GM12878 (cell line): Measurements from ENCODE around the gene UNC119. TPM values are rescaled to one million over a fixed set of nuclear protein-coding genes. Genes with fewer than 3 reads are reported as not detected.

Experiments used
- ATAC-seq: fragments of 200-7000 bp; cut with Tn5 transposase; 3 replicates; pipeline ENCODE4 v1.9.1; 2020; ENCODE audit warnings: mild to moderate bottlenecking, moderate library complexity
- BruUV-seq: library from RNA; stranded (reverse); fragments of 400-500 nt; replicated peaks from 2 replicates; lab custom pipeline; 2021; lab: Mats Ljungman, UMichigan
- CTCF ChIA-PET: fragments of 300-600 bp; sonication (Branson Sonifier 250); formaldehyde crosslinking; extraction: SDS; loops from one replicate; lab custom pipeline; 2021; ENCODE audit warnings: inconsistent platforms; lab: Yijun Ruan, JAX
- POLR2A ChIA-PET: fragments of 350-600 bp; formaldehyde crosslinking; extraction: SDS; loops from one replicate; lab custom pipeline; 2021; ENCODE audit warnings: inconsistent platforms; lab: Charles Lee
- RAD21 ChIA-PET: fragments of 300-600 bp; sonication (Branson Sonifier 250); formaldehyde crosslinking; loops from one replicate; lab custom pipeline; 2023; ENCODE audit warnings: antibody characterized with exemption; ENCODE audit not compliant: unreplicated experiment; lab: Charles Lee
- SMC1A ChIA-PET: fragments of 300-600 bp; sonication (Branson Sonifier 250); formaldehyde crosslinking; loops from one replicate; lab custom pipeline; 2023; ENCODE audit not compliant: unreplicated experiment, uncharacterized antibody; lab: Charles Lee
- DNase-seq: peaks from one replicate; pipeline ENCODE4 v3.0.0-alpha.2; 2011; ENCODE audit warnings: low read depth, low spot score
- FAIRE-seq: peaks from 3 replicates; lab custom pipeline; 2011; peaks lifted over from hg19 to GRCh38; lab: Jason Lieb, UNC
- H2AFZ ChIP-seq: 2 replicates; pipeline ENCODE4 v1.6.0; 2011; ENCODE audit warnings: low read depth, low read length, control low read depth; ENCODE audit not compliant: control insufficient read depth
- H3K27ac ChIP-seq: 2 replicates; pipeline ENCODE4 v1.5.1; 2011; ENCODE audit warnings: control low read depth; ENCODE audit not compliant: control insufficient read depth, insufficient read depth
- H3K27me3 ChIP-seq, 2 experiments: replicated peaks in 1 of 2; 2 replicates each; pipeline versions ENCODE4 v1.6.0 to v1.6.1; 2011; ENCODE audit warnings: low read length in 1 of 2; ENCODE audit not compliant: control insufficient read depth in 2 of 2, insufficient read depth in 2 of 2
- H3K36me3 ChIP-seq, 2 experiments: 2 replicates each; pipeline ENCODE4 v1.5.1; 2011; ENCODE audit warnings: low read length in 1 of 2; ENCODE audit not compliant: control insufficient read depth in 2 of 2, insufficient read depth in 2 of 2
- H3K4me1 ChIP-seq: 2 replicates; pipeline ENCODE4 v1.6.1; 2011; ENCODE audit warnings: mild to moderate bottlenecking, low read length, moderate library complexity, mixed read lengths; ENCODE audit not compliant: control insufficient read depth, insufficient read depth
- H3K4me2 ChIP-seq: 2 replicates; pipeline ENCODE4 v1.6.0; 2011; ENCODE audit warnings: control low read depth; ENCODE audit not compliant: control insufficient read depth, insufficient read depth
- H3K4me3 ChIP-seq: fragments of 200-600 bp; sonication (generic); 2 replicates; pipeline ENCODE4 v1.5.1; 2016
- H3K79me2 ChIP-seq: 2 replicates; pipeline ENCODE4 v1.6.0; 2011; ENCODE audit warnings: low read length; ENCODE audit not compliant: control insufficient read depth, insufficient read depth
- H3K9ac ChIP-seq: 2 replicates; pipeline ENCODE4 v1.8.0; 2011; ENCODE audit warnings: low read length, control low read depth, mixed read lengths; ENCODE audit not compliant: control insufficient read depth, insufficient read depth
- H3K9me3 ChIP-seq: replicated peaks from 3 replicates; pipeline ENCODE4 v1.5.1; 2011; ENCODE audit warnings: mild to moderate bottlenecking, low read length; ENCODE audit not compliant: control insufficient read depth, insufficient read depth
- H4K20me1 ChIP-seq: 2 replicates; pipeline ENCODE4 v1.6.0; 2011; ENCODE audit not compliant: control insufficient read depth, insufficient read depth
- EGR1 ChIP-seq, 2 experiments: IDR thresholded peaks; 1 replicate in 1 of 2; 2 replicates in 1 of 2; pipeline ENCODE4 v1.6.1; 2011 to 2012; ENCODE audit warnings: low read depth in 2 of 2, low read length in 2 of 2, borderline replicate concordance in 1 of 2, mild to moderate bottlenecking in 1 of 2, moderate library complexity in 1 of 2
- NBN ChIP-seq: fragments of 450-650 bp; IDR thresholded peaks from 2 replicates; pipeline ENCODE4 v1.6.1; 2016
- PML ChIP-seq: IDR thresholded peaks from 2 replicates; pipeline ENCODE4 v1.6.1; 2012; ENCODE audit warnings: low read length, inconsistent platforms
- POLR2A ChIP-seq: IDR thresholded peaks from 2 replicates; pipeline ENCODE4 v1.6.1; 2011; ENCODE audit warnings: low read depth, mild to moderate bottlenecking, low read length
- RELA ChIP-seq: fragments of 450-650 bp; IDR thresholded peaks from 2 replicates; pipeline ENCODE4 v1.8.0; 2014; ENCODE audit warnings: borderline replicate concordance; ENCODE audit not compliant: partially characterized antibody
- SIN3A ChIP-seq: IDR thresholded peaks from 2 replicates; pipeline ENCODE4 v1.6.1; 2012; ENCODE audit warnings: low read depth, low read length, improper control_type of control experiment
- SPI1 ChIP-seq: IDR thresholded peaks from 2 replicates; pipeline ENCODE4 v1.6.1; 2011; ENCODE audit warnings: low read depth, mild to moderate bottlenecking, low read length, moderate library complexity, borderline replicate concordance; ENCODE audit not compliant: insufficient read depth
- TARDBP ChIP-seq: IDR thresholded peaks from 2 replicates; pipeline ENCODE4 v1.6.1; 2016; ENCODE audit warnings: borderline replicate concordance
- ZNF384 ChIP-seq: IDR thresholded peaks from 2 replicates; pipeline ENCODE4 v1.6.1; 2012; ENCODE audit warnings: low read depth, mild to moderate bottlenecking, low read length, improper control_type of control experiment, borderline replicate concordance
- WGBS: methylation state at CpG from one replicate; pipeline ENCODE4 v1.1.6; 2016; ENCODE audit warnings: low lambda C conversion rate; ENCODE audit not compliant: insufficient replicate concordance, insufficient coverage; ENCODE audit errors: missing lambda C conversion rate; 5-methylcytosine and 5-hydroxymethylcytosine counted together
- in situ Hi-C: fragments of 300-500 bp; cut with MboI; formaldehyde crosslinking; loops from 9 replicates; pipeline ENCODE4 v1.14.3; 2018; ENCODE audit warnings: mixed read lengths
- intact Hi-C: fragments of 100-400 bp; cut with micrococcal nuclease; formaldehyde crosslinking; loops from one replicate; pipeline ENCODE4 v1.14.2; 2022; ENCODE audit not compliant: unreplicated experiment
- polyA plus RNA-seq, 11 experiments: library from polyadenylated mRNA; depleted of rRNA in 4 of 11; unstranded in 6 of 11; stranded (reverse) in 5 of 11; fragments of >200 nt; fragmentation: Nextera tagmentation in 4 of 11; fragmentation: Illumina TruSeq in 1 of 11; extraction: Ambion mirVana in 4 of 11; extraction: Trizol in 1 of 11; gene quantifications; 1 replicate in 1 of 11; 2 replicates in 10 of 11; pipeline versions ENCODE4 v1.2.1 to v1.2.3, GENCODE V29; 2011 to 2016; ENCODE audit warnings: inconsistent platforms in 2 of 11, missing spikeins in 2 of 11, low read depth in 1 of 11
- total RNA-seq, 4 experiments: library from RNA; depleted of rRNA in 3 of 4; stranded (reverse); fragments of >200 nt in 3 of 4; fragmentation: Illumina TruSeq in 1 of 4; extraction: Trizol in 1 of 4; gene quantifications; 2 replicates each; pipeline versions ENCODE4 v1.2.1 to v1.2.3, GENCODE V29; 2013 to 2021
- TF ChIP-seq, protein P1 (sequence below): fragments of 450-650 bp; IDR thresholded peaks from 2 replicates; pipeline ENCODE4 v1.6.1; 2017; ENCODE audit warnings: mild to moderate bottlenecking, low read depth, inconsistent platforms; ENCODE audit not compliant: poor library complexity, severe bottlenecking
- TF ChIP-seq, protein P2 (sequence below): IDR thresholded peaks from 2 replicates; pipeline ENCODE4 v1.6.1; 2012; ENCODE audit warnings: low read depth, low read length, improper control_type of control experiment
- TF ChIP-seq, protein P3 (sequence below): fragments of 450-650 bp; IDR thresholded peaks from 2 replicates; pipeline ENCODE4 v1.6.1; 2017; ENCODE audit warnings: low read depth, mild to moderate bottlenecking, moderate library complexity
- TF ChIP-seq, protein P4 (sequence below): fragments of 450-650 bp; IDR thresholded peaks from 2 replicates; pipeline ENCODE4 v1.6.1; 2017; ENCODE audit warnings: antibody characterized with exemption, mild to moderate bottlenecking, moderate library complexity

UNC119 gene
- total and polyA plus RNA-seq, 10 of the 15 experiments (the other 5 are each of a cell fraction or from before 2014, with no cell fraction given) = 2.7 to 436 (median 57.8) TPM

DNA sequence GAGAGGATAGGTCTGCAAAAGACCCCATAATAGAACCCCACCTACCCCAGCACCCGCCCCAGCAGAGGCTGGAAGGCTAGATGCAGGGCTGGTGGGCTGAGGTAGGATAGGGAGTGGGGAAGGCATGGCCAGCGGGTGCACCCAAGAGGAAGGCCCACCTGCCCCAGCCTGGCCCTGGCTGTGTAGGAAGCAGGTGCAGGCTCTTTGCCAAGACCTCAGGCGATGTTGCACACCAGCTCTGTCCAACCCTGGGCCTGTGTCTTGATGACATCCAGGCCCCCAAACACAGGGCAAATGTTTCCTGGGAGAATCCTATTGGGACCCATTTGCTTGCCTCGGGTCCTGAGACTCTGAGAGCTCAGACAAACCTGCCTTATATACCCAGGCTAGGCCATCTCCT, 12.2 kb downstream of the UNC119 start (continued):
- TF ChIP-seq, protein P1, sequence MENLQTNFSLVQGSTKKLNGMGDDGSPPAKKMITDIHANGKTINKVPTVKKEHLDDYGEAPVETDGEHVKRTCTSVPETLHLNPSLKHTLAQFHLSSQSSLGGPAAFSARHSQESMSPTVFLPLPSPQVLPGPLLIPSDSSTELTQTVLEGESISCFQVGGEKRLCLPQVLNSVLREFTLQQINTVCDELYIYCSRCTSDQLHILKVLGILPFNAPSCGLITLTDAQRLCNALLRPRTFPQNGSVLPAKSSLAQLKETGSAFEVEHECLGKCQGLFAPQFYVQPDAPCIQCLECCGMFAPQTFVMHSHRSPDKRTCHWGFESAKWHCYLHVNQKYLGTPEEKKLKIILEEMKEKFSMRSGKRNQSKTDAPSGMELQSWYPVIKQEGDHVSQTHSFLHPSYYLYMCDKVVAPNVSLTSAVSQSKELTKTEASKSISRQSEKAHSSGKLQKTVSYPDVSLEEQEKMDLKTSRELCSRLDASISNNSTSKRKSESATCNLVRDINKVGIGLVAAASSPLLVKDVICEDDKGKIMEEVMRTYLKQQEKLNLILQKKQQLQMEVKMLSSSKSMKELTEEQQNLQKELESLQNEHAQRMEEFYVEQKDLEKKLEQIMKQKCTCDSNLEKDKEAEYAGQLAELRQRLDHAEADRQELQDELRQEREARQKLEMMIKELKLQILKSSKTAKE = no peak
- TF ChIP-seq NBN (no peak), SPI1 (no peak), SIN3A (no peak), POLR2A (no peak)
- TF ChIP-seq, protein P2, sequence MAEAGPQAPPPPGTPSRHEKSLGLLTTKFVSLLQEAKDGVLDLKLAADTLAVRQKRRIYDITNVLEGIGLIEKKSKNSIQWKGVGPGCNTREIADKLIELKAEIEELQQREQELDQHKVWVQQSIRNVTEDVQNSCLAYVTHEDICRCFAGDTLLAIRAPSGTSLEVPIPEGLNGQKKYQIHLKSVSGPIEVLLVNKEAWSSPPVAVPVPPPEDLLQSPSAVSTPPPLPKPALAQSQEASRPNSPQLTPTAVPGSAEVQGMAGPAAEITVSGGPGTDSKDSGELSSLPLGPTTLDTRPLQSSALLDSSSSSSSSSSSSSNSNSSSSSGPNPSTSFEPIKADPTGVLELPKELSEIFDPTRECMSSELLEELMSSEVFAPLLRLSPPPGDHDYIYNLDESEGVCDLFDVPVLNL = no peak
- TF ChIP-seq, protein P3, sequence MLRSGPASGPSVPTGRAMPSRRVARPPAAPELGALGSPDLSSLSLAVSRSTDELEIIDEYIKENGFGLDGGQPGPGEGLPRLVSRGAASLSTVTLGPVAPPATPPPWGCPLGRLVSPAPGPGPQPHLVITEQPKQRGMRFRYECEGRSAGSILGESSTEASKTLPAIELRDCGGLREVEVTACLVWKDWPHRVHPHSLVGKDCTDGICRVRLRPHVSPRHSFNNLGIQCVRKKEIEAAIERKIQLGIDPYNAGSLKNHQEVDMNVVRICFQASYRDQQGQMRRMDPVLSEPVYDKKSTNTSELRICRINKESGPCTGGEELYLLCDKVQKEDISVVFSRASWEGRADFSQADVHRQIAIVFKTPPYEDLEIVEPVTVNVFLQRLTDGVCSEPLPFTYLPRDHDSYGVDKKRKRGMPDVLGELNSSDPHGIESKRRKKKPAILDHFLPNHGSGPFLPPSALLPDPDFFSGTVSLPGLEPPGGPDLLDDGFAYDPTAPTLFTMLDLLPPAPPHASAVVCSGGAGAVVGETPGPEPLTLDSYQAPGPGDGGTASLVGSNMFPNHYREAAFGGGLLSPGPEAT = no peak

DNA sequence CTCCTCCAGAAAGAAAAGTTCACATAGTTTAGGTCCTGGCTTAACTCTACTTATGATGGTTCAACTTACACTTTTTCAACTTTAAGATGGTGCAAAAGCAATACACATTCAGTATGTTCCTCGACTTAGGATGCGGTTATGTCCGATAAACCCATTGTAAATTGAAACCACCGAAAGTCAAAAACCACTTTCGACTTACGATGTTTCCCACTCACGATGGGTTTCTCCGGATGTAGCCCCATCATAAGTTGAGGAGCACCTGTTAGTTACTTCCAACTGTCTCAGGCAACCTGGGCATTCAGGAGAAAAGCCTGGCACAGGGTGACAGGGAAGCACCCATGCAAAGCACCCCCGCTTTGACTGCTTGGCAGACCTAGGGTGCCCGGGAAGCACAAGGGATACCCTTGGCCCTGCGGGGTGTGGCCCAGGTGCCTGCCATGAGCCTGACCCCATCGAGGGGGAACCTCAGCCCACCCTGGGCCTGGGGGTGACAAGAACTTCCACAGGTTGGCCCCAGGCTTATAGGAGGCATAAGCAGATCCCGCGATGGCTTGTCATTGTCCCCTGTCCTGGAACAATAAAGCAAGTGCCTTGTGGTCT, 14.0 kb downstream of the UNC119 start:
- in situ Hi-C loops (no loop called here), intact Hi-C loops (no loop called here)
- no peaks in the 10 kb centered on the region for H3K79me2 ChIP-seq
- H3K4me3 ChIP-seq = no peak overlapping the region
- no peaks in the 10 kb centered on the region for H3K36me3 ChIP-seq
- no peaks in the 10 kb centered on the region for H3K9me3 ChIP-seq
- no peaks in the 10 kb centered on the region for H3K27me3 ChIP-seq
- no peak overlapping the region for H3K4me2 ChIP-seq
- POLR2A ChIA-PET = interaction anchor here (0.5 to 0.6 kb wide), 2 partner anchors 37 to 649 kb away, joined by 4 to 6 read pairs; no protein-coding TSS in a partner anchor
- WGBS = 68% methylated on average over 14 of the region's 14 CpGs
- no peak overlapping the region for H3K9ac ChIP-seq
- no peak for DNase-seq
- no TSS peak for BruUV-seq
- H3K4me1 ChIP-seq = no peaks in the 10 kb centered on the region
- RAD21 ChIA-PET = interaction anchor here (1.2 to 1.8 kb wide), 2 partner anchors 36 to 37 kb away, joined by 5 read pairs; no protein-coding TSS in a partner anchor
- CTCF ChIA-PET = interaction anchor here (0.6 to 4.2 kb wide), 4 partner anchors 9 to 67 kb away, joined by 3 to 59 read pairs (median 3); no protein-coding TSS in a partner anchor
- FAIRE-seq = no peak
- no peak overlapping the region for H3K27ac ChIP-seq
- SMC1A ChIA-PET = interaction anchor here (1.2 to 1.6 kb wide), 2 partner anchors 43 to 69 kb away, joined by 3 to 6 read pairs; no protein-coding TSS in a partner anchor
- H2AFZ ChIP-seq = no peak overlapping the region
- H4K20me1 ChIP-seq = no peaks in the 10 kb centered on the region
- ATAC-seq = no peak
- no peak for TF ChIP-seq EGR1 (IDR thresholded peaks at IDR 0.05; ENCODE audit: borderline replicate concordance in 1 of 2, low read depth in 2 of 2, low read length in 2 of 2)
- no peak for TF ChIP-seq ZNF384
- TF ChIP-seq, protein P4, sequence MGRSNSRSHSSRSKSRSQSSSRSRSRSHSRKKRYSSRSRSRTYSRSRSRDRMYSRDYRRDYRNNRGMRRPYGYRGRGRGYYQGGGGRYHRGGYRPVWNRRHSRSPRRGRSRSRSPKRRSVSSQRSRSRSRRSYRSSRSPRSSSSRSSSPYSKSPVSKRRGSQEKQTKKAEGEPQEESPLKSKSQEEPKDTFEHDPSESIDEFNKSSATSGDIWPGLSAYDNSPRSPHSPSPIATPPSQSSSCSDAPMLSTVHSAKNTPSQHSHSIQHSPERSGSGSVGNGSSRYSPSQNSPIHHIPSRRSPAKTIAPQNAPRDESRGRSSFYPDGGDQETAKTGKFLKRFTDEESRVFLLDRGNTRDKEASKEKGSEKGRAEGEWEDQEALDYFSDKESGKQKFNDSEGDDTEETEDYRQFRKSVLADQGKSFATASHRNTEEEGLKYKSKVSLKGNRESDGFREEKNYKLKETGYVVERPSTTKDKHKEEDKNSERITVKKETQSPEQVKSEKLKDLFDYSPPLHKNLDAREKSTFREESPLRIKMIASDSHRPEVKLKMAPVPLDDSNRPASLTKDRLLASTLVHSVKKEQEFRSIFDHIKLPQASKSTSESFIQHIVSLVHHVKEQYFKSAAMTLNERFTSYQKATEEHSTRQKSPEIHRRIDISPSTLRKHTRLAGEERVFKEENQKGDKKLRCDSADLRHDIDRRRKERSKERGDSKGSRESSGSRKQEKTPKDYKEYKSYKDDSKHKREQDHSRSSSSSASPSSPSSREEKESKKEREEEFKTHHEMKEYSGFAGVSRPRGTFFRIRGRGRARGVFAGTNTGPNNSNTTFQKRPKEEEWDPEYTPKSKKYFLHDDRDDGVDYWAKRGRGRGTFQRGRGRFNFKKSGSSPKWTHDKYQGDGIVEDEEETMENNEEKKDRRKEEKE = no peak
- no peak for TF ChIP-seq TARDBP
- no peak for TF ChIP-seq RELA
- no peak for TF ChIP-seq PML
